Measurements from ENCODE around the gene OR2D3.
"Not testable (repeated sequence)": the region's sequence is repeated elsewhere in the genome, so short reads cannot be mapped to it uniquely, and the experiment has no call there.

The OR2D3 gene

GRCh38 chr11:6931146-6931713 is 10.4 kb downstream of the OR2D3 start:
- no peak for DNase-seq

GRCh38 chr11:6932145-6932544 is 11.3 kb downstream of the OR2D3 start:
- no peak for DNase-seq

- no peak for DNase-seq
Measured at GRCh38 chr11:6941970-6942369, 21.2 kb downstream of the OR2D3 start.

GRCh38 chr11:6943131-6943530 is 22.3 kb downstream of the OR2D3 start:
- no peak for DNase-seq

- not testable (repeated sequence) for DNase-seq
Measured at GRCh38 chr11:6954248-6954647, 33.4 kb downstream of the OR2D3 start.

- DNase-seq, result no peak
Measured at GRCh38 chr11:6962141-6962540, 41.3 kb downstream of the OR2D3 start.

GRCh38 chr11:6962673-6963072 is 41.9 kb downstream of the OR2D3 start:
- DNase-seq, result no peak

GRCh38 chr11:6968816-6969215 is 48.0 kb downstream of the OR2D3 start:
- no peak for DNase-seq

GRCh38 chr11:6969854-6970253 is 49.1 kb downstream of the OR2D3 start:
- not testable (repeated sequence) for DNase-seq
